GM10248 (cell line): ENCODE measurements around the gene PRKN.

Source experiments
- CTCF ChIA-PET: fragments of 300-600 bp; sonication (Branson Sonifier 250); formaldehyde crosslinking; extraction: SDS; loops from one replicate; lab custom pipeline; 2021; ENCODE audit warnings: antibody characterized with exemption; lab: Yijun Ruan, JAX
- POLR2A ChIA-PET: fragments of 350-650 bp; sonication (Branson Sonifier 250); formaldehyde crosslinking; extraction: SDS; loops from one replicate; lab custom pipeline; 2020; ENCODE audit warnings: antibody characterized with exemption; lab: Yijun Ruan, JAX
- DNase-seq: peaks from one replicate; pipeline ENCODE4 v3.0.0; 2012; ENCODE audit errors: extremely low spot score
- CTCF ChIP-seq: IDR thresholded peaks from 2 replicates; pipeline ENCODE4 v1.5.1; 2012; ENCODE audit warnings: mild to moderate bottlenecking, low read depth; ENCODE audit errors: extremely low read depth, missing control alignments, control extremely low read depth

PRKN gene

GRCh38 chr6:162251257-162251656 lies 476.3 kb downstream of the PRKN start:
- ChIA-PET POLR2A (no interaction called here), CTCF (no interaction called here)
- no peak for DNase-seq
- no peak for TF ChIP-seq CTCF

- ChIA-PET CTCF (no interaction called here), POLR2A (no interaction called here)
- TF ChIP-seq CTCF = no peak
- no peak for DNase-seq
Measured at GRCh38 chr6:162249907-162250642, 477.5 kb downstream of the PRKN start.

GRCh38 chr6:162245830-162246420 lies 481.6 kb downstream of the PRKN start:
- DNase-seq = no peak
- no peak for TF ChIP-seq CTCF
- CTCF ChIA-PET = interaction anchor here (1.1 kb wide), 1 partner anchor 12 kb away, joined by 4 read pairs; no protein-coding TSS in a partner anchor
- POLR2A ChIA-PET = no interaction called here

- POLR2A ChIA-PET = no interaction called here
- TF ChIP-seq CTCF = no peak
- CTCF ChIA-PET = interaction anchor here (0.8 to 1.4 kb wide), 3 partner anchors 23 to 63 kb away, joined by 3 read pairs; no protein-coding TSS in a partner anchor
- no peak for DNase-seq
Measured at GRCh38 chr6:162244031-162244430, 483.5 kb downstream of the PRKN start.

GRCh38 chr6:162242915-162243314 lies 484.7 kb downstream of the PRKN start:
- no peak for TF ChIP-seq CTCF
- ChIA-PET POLR2A (no interaction called here), CTCF (interaction anchor here (1.3 kb wide), 1 partner anchor 62 kb away, joined by 3 read pairs; no protein-coding TSS in a partner anchor)
- no peak for DNase-seq

GRCh38 chr6:162239330-162239729 lies 488.2 kb downstream of the PRKN start:
- ChIA-PET CTCF (no interaction called here), POLR2A (no interaction called here)
- DNase-seq = no peak
- no peak for TF ChIP-seq CTCF
